ENCODE measurements around the gene TDRD9.

GRCh38 chr14:103966631-103967030 is 38.4 kb downstream of the TDRD9 start:
- TF ChIP-seq EZH2 (IDR thresholded peaks at IDR 0.05; ENCODE audit: insufficient read depth, low read length), result no peak
- TF ChIP-seq, protein P1, sequence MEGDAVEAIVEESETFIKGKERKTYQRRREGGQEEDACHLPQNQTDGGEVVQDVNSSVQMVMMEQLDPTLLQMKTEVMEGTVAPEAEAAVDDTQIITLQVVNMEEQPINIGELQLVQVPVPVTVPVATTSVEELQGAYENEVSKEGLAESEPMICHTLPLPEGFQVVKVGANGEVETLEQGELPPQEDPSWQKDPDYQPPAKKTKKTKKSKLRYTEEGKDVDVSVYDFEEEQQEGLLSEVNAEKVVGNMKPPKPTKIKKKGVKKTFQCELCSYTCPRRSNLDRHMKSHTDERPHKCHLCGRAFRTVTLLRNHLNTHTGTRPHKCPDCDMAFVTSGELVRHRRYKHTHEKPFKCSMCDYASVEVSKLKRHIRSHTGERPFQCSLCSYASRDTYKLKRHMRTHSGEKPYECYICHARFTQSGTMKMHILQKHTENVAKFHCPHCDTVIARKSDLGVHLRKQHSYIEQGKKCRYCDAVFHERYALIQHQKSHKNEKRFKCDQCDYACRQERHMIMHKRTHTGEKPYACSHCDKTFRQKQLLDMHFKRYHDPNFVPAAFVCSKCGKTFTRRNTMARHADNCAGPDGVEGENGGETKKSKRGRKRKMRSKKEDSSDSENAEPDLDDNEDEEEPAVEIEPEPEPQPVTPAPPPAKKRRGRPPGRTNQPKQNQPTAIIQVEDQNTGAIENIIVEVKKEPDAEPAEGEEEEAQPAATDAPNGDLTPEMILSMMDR (IDR thresholded peaks at IDR 0.05; ENCODE audit: insufficient read depth, low read depth, low read length), result no peak
